Caco-2 (cell line): ENCODE data around the gene C17orf114.

Experiments
- BruUV-seq: library from RNA; stranded (reverse); fragments of 400-500 nt; replicated peaks from 2 replicates; lab custom pipeline; 2021; lab: Mats Ljungman, UMichigan
- CTCF ChIA-PET: fragments of 300-600 bp; sonication (Branson Sonifier 250); formaldehyde crosslinking; loops from one replicate; lab custom pipeline; 2022; ENCODE audit warnings: antibody characterized with exemption; lab: Charles Lee
- POLR2A ChIA-PET: fragments of 300-600 bp; sonication (Branson Sonifier 250); formaldehyde crosslinking; loops from one replicate; lab custom pipeline; 2022; ENCODE audit warnings: antibody characterized with exemption; lab: Charles Lee
- DNase-seq, 2 experiments: peaks; one replicate each; pipeline versions ENCODE4 v3.0.0 to v3.0.0-alpha.2; 2020 to 2022
- H3K27me3 ChIP-seq: replicated peaks from 2 replicates; pipeline ENCODE4 v1.6.0; 2011; ENCODE audit warnings: low read length; ENCODE audit not compliant: control insufficient read depth, insufficient read depth
- H3K36me3 ChIP-seq: 2 replicates; pipeline ENCODE4 v1.5.1; 2011; ENCODE audit warnings: low read length; ENCODE audit not compliant: control insufficient read depth, insufficient read depth
- H3K4me1 ChIP-seq: fragments of 250-450 bp; sonication (Bioruptor Pico); 2 replicates; pipeline ENCODE4 v1.5.1; 2020; ENCODE audit warnings: mild to moderate bottlenecking
- H3K4me3 ChIP-seq: 2 replicates; pipeline ENCODE4 v1.5.1; 2011; ENCODE audit warnings: low read depth, mild to moderate bottlenecking, control low read depth, low read length
- H3K9me3 ChIP-seq: fragments of 250-450 bp; sonication (Bioruptor Pico); 2 replicates; pipeline ENCODE4 v1.5.1; 2020; ENCODE audit warnings: mild to moderate bottlenecking, moderate library complexity
- H3K27ac Mint-ChIP-seq: one replicate; pipeline ENCODE4 v1.8.0; 2022; ENCODE audit warnings: mixed read lengths; ENCODE audit not compliant: unreplicated experiment
- H3K27me3 Mint-ChIP-seq: one replicate; pipeline ENCODE4 v1.8.0; 2022; ENCODE audit warnings: mixed read lengths; ENCODE audit not compliant: insufficient read depth, unreplicated experiment
- H3K36me3 Mint-ChIP-seq: one replicate; pipeline ENCODE4 v1.8.0; 2022; ENCODE audit warnings: mild to moderate bottlenecking, mixed read lengths; ENCODE audit not compliant: insufficient read depth, unreplicated experiment
- H3K4me1 Mint-ChIP-seq: one replicate; pipeline ENCODE4 v1.8.0; 2022; ENCODE audit warnings: low read depth, mixed read lengths; ENCODE audit not compliant: unreplicated experiment
- H3K4me3 Mint-ChIP-seq: one replicate; pipeline ENCODE4 v1.8.0; 2022; ENCODE audit warnings: mild to moderate bottlenecking, moderate library complexity, mixed read lengths; ENCODE audit not compliant: unreplicated experiment
- H3K9me3 Mint-ChIP-seq: one replicate; pipeline ENCODE4 v1.8.0; 2022; ENCODE audit warnings: mixed read lengths; ENCODE audit not compliant: unreplicated experiment
- intact Hi-C: fragments of 100-400 bp; cut with micrococcal nuclease; formaldehyde crosslinking; loops from one replicate; pipeline ENCODE4 v1.10.0; 2022; ENCODE audit not compliant: unreplicated experiment
- TF ChIP-seq, protein P1 (sequence below), 2 experiments: fragments of 200-600 bp in 1 of 2; IDR thresholded peaks; 1 replicate in 1 of 2; 2 replicates in 1 of 2; pipeline versions ENCODE4 v1.5.1 to v1.8.0; 2011 to 2022; ENCODE audit warnings: antibody characterized with exemption in 1 of 2, control low read depth in 1 of 2, inconsistent platforms in 1 of 2, low read depth in 1 of 2, low read length in 1 of 2, mild to moderate bottlenecking in 1 of 2, moderate library complexity in 1 of 2; ENCODE audit not compliant: insufficient read depth in 1 of 2, severe bottlenecking in 1 of 2, unreplicated experiment in 1 of 2

Gene C17orf114

DNA sequence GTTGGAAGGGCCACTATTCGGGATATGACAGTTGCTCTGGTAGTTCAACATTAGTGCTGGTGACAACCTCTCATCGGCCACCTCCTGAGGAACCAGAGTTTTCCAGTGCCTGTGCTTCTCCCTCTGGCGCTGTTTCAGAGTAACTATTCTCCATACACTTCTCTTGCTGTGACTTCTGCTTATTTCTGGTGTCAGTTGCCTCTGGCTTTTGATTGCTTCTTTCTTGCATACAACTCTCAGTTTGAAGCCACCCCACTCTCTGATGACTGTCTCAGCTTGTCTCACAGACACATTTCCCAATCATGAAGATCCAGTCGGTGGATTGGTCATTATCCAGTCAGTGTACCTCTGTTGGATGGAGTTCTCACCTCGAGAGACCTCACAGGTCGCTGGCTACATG, 33.8 kb downstream of the C17orf114 start:
- no TSS peak for BruUV-seq
- DNase-seq, result no peak
- Mint-ChIP-seq H3K9me3 (no peaks in the 10 kb centered on the region), H3K36me3 (no peaks in the 10 kb centered on the region), H3K4me1 (peaks cover 10% of the 10 kb centered on the region), H3K27ac (no peak overlapping the region), H3K4me3 (no peak overlapping the region), H3K27me3 (no peaks in the 10 kb centered on the region)
- Histone ChIP-seq H3K9me3 (no peaks in the 10 kb centered on the region), H3K4me1 (peaks cover 11% of the 10 kb centered on the region), H3K36me3 (no peaks in the 10 kb centered on the region), H3K27me3 (no peaks in the 10 kb centered on the region), H3K4me3 (no peak overlapping the region)
- TF ChIP-seq, protein P1, sequence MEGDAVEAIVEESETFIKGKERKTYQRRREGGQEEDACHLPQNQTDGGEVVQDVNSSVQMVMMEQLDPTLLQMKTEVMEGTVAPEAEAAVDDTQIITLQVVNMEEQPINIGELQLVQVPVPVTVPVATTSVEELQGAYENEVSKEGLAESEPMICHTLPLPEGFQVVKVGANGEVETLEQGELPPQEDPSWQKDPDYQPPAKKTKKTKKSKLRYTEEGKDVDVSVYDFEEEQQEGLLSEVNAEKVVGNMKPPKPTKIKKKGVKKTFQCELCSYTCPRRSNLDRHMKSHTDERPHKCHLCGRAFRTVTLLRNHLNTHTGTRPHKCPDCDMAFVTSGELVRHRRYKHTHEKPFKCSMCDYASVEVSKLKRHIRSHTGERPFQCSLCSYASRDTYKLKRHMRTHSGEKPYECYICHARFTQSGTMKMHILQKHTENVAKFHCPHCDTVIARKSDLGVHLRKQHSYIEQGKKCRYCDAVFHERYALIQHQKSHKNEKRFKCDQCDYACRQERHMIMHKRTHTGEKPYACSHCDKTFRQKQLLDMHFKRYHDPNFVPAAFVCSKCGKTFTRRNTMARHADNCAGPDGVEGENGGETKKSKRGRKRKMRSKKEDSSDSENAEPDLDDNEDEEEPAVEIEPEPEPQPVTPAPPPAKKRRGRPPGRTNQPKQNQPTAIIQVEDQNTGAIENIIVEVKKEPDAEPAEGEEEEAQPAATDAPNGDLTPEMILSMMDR (IDR thresholded peaks at IDR 0.05; ENCODE audit: insufficient read depth in 1 of 2, low read depth in 1 of 2, low read length in 1 of 2, severe bottlenecking in 1 of 2, unreplicated experiment in 1 of 2), result no peak
- ChIA-PET CTCF (no interaction called here), POLR2A (no interaction called here)
- intact Hi-C loops, result no loop called here

DNA sequence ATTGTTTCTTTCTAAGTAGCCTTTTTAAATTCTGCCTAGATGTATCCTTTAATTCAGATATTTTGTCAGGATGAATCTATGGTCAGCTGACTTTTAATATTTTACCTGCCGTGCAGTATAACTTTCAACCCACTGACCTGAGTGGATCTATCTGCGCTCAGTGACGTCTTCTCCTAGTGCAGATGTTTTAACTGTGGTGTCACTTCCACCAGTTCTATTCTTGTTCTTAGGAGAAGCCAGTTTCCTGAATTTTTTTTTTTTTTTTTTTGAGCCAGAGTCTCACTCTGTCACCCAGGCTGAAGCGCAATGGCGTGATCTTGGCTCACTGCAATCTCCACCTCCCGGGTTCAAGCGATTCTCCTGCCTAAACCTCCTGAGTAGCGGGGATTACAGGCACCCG, 35.4 kb downstream of the C17orf114 start:
- ChIA-PET POLR2A (no interaction called here), CTCF (no interaction called here)
- no peak for DNase-seq
- no peaks in the 10 kb centered on the region for H3K36me3 ChIP-seq
- no peaks in the 10 kb centered on the region for H3K27me3 Mint-ChIP-seq
- H3K36me3 Mint-ChIP-seq, result no peaks in the 10 kb centered on the region
- no peaks in the 10 kb centered on the region for H3K9me3 ChIP-seq
- H3K27ac Mint-ChIP-seq, result no peak overlapping the region
- H3K4me3 Mint-ChIP-seq, result no peak overlapping the region
- H3K4me3 ChIP-seq, result no peak overlapping the region
- H3K27me3 ChIP-seq, result no peaks in the 10 kb centered on the region
- H3K9me3 Mint-ChIP-seq, result no peaks in the 10 kb centered on the region
- peaks cover 3% of the 10 kb centered on the region for H3K4me1 Mint-ChIP-seq
- TF ChIP-seq, protein P1 (IDR thresholded peaks at IDR 0.05; ENCODE audit: insufficient read depth in 1 of 2, low read depth in 1 of 2, low read length in 1 of 2, severe bottlenecking in 1 of 2, unreplicated experiment in 1 of 2), result no peak
- peaks cover 6% of the 10 kb centered on the region for H3K4me1 ChIP-seq
- BruUV-seq, result no TSS peak
- intact Hi-C loops, result no loop called here

DNA sequence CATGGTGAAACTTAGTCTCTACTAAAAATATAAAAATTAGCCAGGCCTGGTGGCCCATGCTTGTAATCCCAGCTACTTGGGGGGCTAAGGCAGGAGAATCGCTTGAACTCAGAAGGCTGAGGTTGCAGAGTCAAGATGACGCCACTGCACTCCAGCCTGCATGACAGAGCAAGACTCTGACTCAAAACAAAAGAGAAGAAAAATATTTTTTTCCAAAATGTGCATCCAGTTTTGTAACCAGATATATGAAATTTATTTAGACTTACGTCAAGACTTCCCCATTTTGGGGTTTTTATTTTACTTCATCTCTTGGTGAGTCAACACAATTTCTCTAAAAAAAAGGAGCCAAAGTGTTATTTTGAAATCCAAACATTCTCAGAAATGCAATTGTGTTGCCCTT, 35.9 kb downstream of the C17orf114 start:
- H3K27me3 Mint-ChIP-seq, result no peaks in the 10 kb centered on the region
- intact Hi-C loops, result no loop called here
- H3K9me3 Mint-ChIP-seq, result no peaks in the 10 kb centered on the region
- Histone ChIP-seq H3K9me3 (no peaks in the 10 kb centered on the region), H3K27me3 (no peaks in the 10 kb centered on the region), H3K4me3 (no peak overlapping the region), H3K36me3 (no peaks in the 10 kb centered on the region), H3K4me1 (peaks cover 2% of the 10 kb centered on the region)
- no peak for DNase-seq
- ChIA-PET POLR2A (no interaction called here), CTCF (no interaction called here)
- no peaks in the 10 kb centered on the region for H3K4me1 Mint-ChIP-seq
- no TSS peak for BruUV-seq
- H3K4me3 Mint-ChIP-seq, result no peak overlapping the region
- TF ChIP-seq, protein P1 (IDR thresholded peaks at IDR 0.05; ENCODE audit: insufficient read depth in 1 of 2, low read depth in 1 of 2, low read length in 1 of 2, severe bottlenecking in 1 of 2, unreplicated experiment in 1 of 2), result no peak
- H3K36me3 Mint-ChIP-seq, result no peaks in the 10 kb centered on the region
- no peak overlapping the region for H3K27ac Mint-ChIP-seq
